T1000 (cell line): ENCODE data around the gene CELA1.
"Not testable (repeated sequence)": the region's sequence is repeated elsewhere in the genome, so short reads cannot be mapped to it uniquely, and the experiment has no call there.

ENCODE experiments used
- DNase-seq: peaks from one replicate; lab custom pipeline; 2025; ENCODE audit warnings: mixed read lengths; lab: John Stamatoyannopoulos, UW

The CELA1 gene

DNA sequence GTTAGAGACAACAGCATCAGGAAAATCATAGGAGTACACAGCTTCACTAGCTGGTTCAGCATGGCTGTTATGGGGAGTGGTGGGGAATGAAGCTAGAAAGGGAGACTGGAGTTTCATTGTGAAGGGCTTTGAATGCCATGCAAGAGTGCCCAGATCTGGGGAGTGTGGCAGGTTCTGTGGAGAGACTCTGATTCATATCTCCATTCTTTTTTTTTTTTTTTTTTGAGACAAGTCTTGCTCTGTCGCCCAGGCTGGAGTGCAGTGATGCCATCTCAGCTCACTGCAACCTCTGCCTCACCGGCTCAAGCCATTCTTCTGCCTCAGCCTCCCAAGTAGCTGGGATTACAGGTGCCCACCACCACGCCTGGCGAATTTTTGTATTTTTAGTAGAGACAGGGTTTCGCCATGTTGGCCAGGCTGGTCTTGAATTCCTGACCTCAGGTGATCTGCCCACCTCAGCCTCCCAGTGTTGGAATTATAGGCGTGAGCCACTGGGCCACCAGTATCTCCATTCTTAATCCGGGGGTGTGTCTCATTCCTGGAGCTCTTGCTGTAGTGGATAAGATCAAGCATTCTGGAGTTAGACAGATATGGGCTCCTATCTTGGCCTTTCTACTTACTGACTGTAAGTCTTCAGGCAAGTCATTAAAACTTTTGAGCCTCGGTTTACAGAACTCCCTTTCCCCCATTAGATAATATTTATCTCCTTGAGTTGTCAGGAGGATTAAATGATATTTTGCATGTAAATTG, 28.2 kb downstream of the CELA1 start:
- DNase-seq = not testable (repeated sequence)

DNA sequence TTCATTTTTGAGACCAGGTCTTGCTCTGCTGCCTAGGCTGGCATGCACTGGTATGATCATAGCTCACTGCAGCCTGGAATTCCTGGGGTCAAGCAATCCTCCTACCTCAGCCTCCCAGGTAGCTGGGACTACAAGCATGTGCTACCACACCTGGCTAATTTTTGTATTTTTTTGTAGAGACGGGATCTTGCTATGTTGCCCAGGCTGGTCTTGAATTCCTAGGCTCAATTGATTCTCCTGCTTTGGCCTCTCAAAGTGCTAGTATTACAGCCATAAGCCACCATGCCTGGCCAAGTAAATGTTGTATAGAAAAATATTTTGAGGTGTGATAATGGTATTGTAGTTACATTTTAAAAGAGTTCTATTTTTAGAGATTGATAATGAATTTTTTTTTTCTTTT, 35.1 kb downstream of the CELA1 start:
- no peak for DNase-seq

DNA sequence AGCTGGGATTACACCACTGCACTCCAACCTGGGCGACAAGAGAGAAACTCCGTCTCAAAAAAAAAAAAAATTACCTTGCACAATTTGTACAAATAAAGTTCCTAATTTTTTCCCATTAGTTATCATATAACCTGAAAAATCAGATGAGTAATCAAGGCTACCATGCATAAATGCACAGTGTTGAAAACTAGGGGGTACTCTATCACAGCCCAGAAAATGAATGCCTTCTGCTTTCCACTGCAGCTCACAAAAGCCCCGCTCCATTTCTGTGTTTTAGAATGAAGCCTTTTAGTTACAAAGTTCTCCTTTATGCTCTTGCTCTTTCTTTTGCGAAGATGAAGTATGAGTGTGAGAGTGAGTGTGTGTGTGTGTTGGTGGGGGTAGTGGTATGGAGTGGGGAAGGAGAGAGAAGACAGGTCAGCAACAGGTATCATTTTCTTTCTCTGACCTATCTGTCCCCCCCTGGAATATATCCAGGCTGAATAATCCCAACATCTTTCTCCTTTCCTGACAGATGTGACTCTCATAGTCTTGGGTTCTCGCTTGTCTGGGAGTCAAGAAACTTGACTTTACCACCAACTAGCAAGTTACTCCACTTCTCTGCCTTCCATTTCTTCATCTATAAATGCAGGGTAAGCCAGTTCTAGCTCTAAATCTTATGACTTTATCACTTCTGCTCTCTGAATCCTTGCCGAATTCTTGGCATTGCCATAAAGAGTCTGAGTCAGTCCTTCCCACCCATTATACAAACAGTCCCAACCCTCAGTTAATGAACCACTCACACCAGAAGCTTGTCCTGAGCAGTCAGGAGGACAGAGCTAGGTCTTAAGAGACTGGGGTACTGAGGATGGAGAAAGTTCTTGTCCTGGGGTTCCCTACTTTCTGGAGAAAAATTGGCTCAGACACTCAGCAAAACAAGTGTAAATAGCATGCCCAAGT, 38.6 kb downstream of the CELA1 start:
- DNase-seq = no peak

DNA sequence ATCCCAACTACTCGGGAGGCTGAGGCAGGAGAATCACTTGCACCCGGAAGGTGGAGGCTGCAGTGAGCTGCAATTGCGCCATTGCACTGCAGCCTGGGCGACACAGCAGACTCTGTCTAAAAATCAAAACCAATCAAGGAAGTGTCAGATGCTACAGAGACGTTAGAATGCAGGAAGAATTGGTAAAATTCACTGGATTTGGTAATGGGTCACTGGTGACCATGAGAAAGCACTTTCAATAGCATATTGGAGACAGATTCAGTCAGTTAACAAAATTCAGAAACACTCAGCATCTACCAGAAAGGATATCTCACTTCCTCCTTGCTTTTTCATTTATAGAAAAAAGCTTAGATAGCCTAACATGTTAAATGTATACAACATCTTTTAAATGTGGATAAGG, 40.0 kb downstream of the CELA1 start:
- no peak for DNase-seq

DNA sequence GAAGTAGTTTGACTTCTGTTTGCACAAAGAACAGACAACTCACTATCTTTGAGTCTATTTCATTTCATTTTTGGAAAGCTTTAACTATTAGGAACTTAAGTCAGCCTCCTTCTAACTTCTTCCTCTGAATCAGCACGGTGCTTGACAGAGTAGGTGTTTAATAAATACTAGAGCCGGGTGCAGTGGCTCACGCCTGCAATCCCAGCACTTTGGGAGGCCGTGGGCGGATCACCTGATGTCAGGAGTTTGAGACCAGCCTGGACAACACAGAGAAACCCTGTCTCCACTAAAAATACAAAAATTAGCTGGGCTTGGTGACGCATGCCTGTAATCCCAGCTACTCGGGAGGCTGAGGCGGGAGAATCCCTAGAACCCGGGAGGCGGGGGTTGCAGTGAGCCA, 45.7 kb downstream of the CELA1 start:
- DNase-seq = not testable (repeated sequence)

DNA sequence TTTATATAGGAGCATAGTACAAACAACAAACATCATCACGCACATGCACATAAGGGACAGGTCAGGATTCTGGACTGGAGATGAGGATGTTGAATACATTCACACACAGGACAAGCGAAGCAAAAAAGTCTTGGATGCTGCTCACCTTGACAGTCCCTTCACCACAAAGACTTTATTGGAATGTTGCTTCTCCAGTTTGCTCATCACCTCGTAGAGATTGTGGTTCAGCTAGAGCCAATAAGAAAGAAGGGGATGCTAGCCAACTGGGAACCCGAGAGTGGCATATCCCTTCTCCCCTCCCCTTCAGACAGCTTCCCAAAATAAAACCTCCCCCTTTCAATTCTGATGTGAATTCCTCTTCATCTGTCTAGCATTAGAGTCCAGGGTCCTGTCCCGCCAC, 50.8 kb downstream of the CELA1 start:
- no peak for DNase-seq

DNA sequence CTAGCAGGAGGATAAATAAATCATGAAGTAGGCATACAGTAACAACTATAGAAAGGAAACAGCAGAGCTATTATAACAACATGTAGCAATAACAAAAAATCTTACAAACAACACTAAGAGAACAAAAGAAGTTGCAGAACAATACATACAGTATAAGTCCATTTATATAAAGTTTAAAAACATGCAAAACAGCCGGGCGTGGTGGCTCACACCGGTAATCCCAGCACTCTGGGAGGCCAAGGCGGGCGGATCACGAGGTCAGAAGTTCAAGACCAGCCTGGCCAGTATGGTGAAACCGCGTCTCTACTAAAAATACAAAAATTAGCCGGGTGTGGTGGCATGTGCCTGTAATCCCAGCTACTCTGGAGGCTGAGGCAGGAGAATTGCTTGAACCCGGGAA, 52.4 kb downstream of the CELA1 start:
- DNase-seq = not testable (repeated sequence)

DNA sequence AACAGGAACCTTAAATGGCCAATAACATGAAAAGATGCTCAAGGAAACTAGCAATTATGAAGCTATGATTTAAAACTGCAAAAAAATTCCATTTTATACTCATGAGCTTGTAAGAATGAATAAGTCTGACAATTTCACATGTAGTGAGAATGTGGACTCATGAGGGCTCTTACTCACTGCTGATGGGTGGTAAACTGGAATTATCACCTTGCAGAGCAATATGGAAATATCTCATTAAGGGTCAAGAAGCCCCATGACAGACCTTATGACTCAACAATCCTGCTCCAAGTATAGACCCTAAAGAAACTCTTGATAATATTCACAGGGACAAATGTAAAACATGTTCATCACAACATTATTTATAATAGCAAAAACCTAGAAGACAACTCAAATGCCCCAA, 52.8 kb downstream of the CELA1 start:
- DNase-seq = no peak

DNA sequence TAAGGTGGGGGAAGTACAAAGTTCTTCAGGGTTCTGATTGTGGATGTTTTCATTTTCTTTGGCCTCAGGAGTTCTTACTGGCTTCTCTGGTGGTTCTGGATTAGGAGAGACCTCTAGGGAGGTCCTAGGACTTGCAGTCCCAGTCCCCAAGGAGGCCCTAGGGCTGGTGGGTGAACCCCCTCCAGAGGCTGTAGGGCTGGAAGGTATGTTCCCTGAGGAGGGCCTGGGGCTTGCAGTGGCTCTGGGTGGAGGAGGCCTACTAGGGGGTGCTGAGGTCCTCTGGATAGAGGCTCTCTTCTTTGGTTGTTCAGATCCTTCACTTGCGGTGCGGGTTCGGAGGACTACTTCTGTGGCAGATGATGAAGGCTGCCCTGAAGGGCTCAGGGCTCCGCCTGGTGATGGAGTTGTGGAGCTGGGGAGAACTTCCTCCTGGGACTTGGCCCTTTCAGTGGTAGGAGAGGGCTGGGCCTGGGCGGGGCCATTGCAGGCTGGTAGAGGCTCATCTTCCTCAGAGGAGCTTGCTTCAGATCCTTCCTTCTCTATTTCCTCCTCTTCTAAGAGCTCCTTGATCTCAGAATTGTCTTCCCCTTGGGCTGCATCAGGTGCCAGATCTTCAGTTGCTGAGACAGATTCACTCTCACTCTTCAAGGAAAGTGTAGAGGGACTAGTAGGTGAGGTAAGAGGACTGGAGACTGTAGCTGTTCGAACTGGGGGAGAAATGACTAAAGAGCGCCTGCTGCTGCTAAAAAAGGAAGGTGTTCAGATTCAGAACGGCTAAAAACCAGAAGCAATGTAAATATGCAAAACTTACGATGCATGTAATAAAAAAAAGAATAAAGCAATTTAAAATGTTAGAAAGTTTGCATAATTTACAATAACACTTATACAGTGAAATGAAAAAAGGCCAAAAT, 54.6 kb downstream of the CELA1 start:
- not testable (repeated sequence) for DNase-seq

DNA sequence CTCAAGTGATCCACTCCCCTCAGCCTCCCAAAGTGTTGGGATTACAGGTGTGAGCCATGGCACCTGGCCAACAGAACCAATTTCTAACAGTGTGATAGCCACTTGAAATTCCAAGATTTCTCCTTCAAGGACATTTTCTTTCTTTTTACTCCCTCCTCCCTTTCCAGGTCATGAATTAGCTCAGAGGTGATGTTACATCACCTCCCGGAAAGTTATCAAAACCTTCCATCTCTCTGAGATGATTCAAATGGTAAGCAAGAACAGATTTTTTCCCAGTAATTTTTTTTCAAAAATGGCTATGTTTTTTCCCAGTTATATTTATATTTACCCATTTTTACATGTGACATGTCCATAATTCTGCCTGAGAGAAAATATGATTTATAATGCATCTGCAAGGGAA, 60.6 kb downstream of the CELA1 start:
- no peak for DNase-seq

DNA sequence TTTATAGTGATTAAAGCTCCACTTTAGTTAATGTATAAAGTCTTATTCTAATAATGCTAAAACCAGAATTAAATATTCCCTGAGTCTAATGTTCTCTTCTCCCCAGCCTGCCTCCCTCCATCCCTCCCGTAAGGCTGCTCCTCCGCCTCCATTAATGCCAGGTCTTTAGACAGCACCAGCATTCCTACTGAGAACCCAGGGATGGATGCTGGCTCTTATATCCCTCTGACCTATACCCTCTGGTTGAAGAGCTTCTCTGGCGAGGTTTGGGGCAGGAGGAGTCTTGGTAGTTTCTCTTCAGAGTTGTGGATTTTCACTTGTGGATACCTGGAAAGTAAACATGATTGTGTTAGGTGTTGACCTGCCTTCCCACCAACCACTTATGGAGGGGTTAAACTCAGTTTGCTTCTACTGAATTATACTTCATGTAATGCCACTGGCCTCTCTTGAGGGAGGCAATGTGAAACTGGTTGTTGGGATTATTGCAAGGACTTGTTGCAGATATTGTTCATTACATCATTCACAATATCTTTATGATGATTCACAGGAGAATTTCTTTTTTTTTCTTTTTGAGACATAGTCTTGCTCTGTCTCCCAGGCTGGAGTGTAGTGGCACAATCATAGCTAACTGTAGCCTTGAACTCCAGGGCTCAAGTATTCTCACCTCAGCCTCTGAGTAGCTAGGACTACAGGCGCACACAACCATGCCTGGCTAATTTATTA, 65.1 kb downstream of the CELA1 start:
- no peak for DNase-seq
